Adipose tissue (tissue), 3 donors: ENCODE results near the gene NAP1L1. TPM values are rescaled to one million over a fixed set of nuclear protein-coding genes. Genes with fewer than 3 reads are reported as not detected.

Source experiments
- H3K27ac ChIP-seq: one replicate; pipeline ENCODE4 v1.5.1; 2013; ENCODE audit warnings: low read depth, low read length
- whole genome bisulfite sequencing, 3 donors: extraction: QIAGEN DNeasy Blood & Tissue Kit; methylation state at CpG; one replicate each; pipeline ENCODE4 v1.1.7; 2013; 5-methylcytosine and 5-hydroxymethylcytosine counted together
- polyA plus RNA-seq, 3 donors: library from polyadenylated mRNA; stranded (reverse); fragments of 200-250 nt; gene quantifications; one replicate each; pipeline ENCODE4 v1.2.3, GENCODE V29; 2013
- donor health status: healthy with polysubstance abuse.
- donor health status: Bipolar disorder and iron deficiency.
- donor health status: healthy.

Gene NAP1L1
- polyA plus RNA-seq, 3 donors: 77.4 to 634 (median 336) TPM

GRCh38 chr12:76028571-76029277, 55.8 kb downstream of the NAP1L1 start:
- 36 to 61% (median 53%) methylated on average over 3 of the region's 3 CpGs for WGBS, 3 donors
- no peak overlapping the region for H3K27ac ChIP-seq

- H3K27ac ChIP-seq: no peak overlapping the region
- 49 to 81% (median 62%) methylated on average over 1 of the region's 1 CpG for WGBS, 3 donors
These were observed 57.8 kb downstream of the NAP1L1 start for GRCh38 chr12:76026643-76027063.

GRCh38 chr12:76025601-76026575, 58.6 kb downstream of the NAP1L1 start:
- WGBS, 3 donors: 62 to 82% (median 82%) methylated on average over 7 of the region's 7 CpGs
- no peak overlapping the region for H3K27ac ChIP-seq

- 67 to 69% (median 68%) methylated on average over 3 of the region's 3 CpGs for WGBS, 3 donors
- H3K27ac ChIP-seq: no peak overlapping the region
These were observed 59.4 kb downstream of the NAP1L1 start for GRCh38 chr12:76024942-76025600.

DNA sequence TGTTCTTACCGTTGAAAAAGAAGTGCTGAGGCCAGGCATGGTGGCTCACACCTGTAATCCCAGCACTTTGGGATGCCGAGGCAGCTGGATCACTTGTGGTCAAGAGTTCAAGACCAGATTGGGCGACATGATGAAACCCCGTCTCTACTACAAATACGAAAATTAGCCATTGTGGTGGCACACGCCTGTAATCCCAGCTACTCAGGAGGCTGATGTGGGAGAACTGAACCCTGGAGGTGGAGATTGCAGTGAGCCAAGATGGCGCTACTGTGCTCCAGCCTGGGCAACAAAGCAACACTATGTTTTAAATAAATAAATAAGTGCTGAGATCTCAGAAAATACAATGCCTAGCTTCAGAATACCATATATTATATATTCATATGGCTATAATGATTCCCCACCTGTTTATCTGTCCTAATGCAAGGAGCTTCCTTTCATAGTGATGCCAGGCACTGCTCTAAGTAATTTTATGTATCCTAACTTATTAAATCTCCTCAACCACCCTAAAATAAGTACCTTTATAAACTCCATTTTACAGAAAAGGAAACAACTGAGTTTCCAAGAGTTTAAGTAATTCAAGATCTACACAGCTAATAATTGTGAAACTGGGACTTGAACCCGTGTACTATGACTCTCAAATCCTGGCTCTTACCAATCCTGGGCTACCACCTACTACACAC, 60.2 kb downstream of the NAP1L1 start:
- H3K27ac ChIP-seq: no peak overlapping the region
- 88 to 94% (median 89%) methylated on average over 8 of the region's 8 CpGs for WGBS, 3 donors

- 89 to 94% (median 93%) methylated on average over 2 of the region's 2 CpGs for WGBS, 3 donors
These were observed 61.3 kb downstream of the NAP1L1 start for GRCh38 chr12:76023069-76023690.

DNA sequence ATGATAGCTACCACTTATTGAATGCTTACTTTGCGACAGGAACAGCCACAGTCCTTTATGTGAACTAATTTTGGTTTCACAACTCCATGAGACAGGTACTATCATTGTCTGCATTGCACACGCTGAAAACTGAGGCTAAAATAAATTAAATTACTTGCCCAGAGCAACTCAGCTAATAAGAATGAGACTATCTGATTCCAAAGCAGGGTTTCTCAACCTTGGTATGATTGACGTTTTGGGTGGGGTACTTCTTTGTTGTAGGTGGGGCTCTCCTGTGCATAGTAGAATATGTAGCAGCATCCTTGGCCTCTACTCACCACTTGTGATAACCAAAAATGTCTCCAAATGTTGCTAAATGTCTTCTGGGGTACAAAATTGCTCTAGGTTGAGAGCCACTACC, 62.0 kb downstream of the NAP1L1 start:
- no peak overlapping the region for H3K27ac ChIP-seq
- WGBS, 3 donors: 93 to 96% (median 96%) methylated on average over 3 of the region's 3 CpGs

More at GRCh38 chr12:76023069-76023690, 61.3 kb downstream of the NAP1L1 start:
- H3K27ac ChIP-seq: no peak overlapping the region

GRCh38 chr12:76020731-76021672, 63.5 kb downstream of the NAP1L1 start:
- no peak overlapping the region for H3K27ac ChIP-seq
- 45 to 68% (median 52%) methylated on average over 15 of the region's 15 CpGs for WGBS, 3 donors

DNA sequence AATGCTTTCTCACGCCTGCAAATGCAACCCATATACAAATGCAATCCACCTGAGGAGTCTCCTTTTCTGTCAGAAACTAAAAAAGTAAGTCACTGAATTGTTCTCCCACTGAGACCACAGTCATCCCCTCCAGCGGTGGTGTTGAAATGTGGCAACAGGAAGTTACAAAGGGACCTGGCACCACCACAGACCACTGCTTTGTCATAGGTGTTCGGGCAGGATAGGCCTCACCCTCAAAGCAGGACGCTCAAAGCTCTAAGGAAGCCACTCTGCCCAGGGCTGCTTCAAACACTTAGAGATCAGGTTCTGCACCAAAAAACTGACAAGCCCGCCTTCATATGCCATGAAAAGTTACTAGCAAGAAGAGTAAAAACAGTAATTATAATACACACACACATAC, 64.2 kb downstream of the NAP1L1 start:
- H3K27ac ChIP-seq: no peak overlapping the region
- WGBS, 3 donors: 51 to 81% (median 54%) methylated on average over 5 of the region's 5 CpGs

- 59 to 91% (median 84%) methylated on average over 1 of the region's 1 CpG for WGBS, 3 donors
- no peak overlapping the region for H3K27ac ChIP-seq
These were observed 65.8 kb downstream of the NAP1L1 start for GRCh38 chr12:76018672-76019071.

GRCh38 chr12:76018111-76018510, 66.4 kb downstream of the NAP1L1 start:
- H3K27ac ChIP-seq: no peak overlapping the region
- 57 to 75% (median 62%) methylated on average over 6 of the region's 6 CpGs for WGBS, 3 donors

- H3K27ac ChIP-seq: no peak overlapping the region
- WGBS, 3 donors: 73 to 87% (median 86%) methylated on average over 8 of the region's 8 CpGs
These were observed 70.5 kb downstream of the NAP1L1 start for GRCh38 chr12:76014007-76014406.

GRCh38 chr12:76013603-76014002, 70.9 kb downstream of the NAP1L1 start:
- H3K27ac ChIP-seq: no peak overlapping the region
- WGBS, 3 donors: 98 to 99% (median 98%) methylated on average over 4 of the region's 4 CpGs

DNA sequence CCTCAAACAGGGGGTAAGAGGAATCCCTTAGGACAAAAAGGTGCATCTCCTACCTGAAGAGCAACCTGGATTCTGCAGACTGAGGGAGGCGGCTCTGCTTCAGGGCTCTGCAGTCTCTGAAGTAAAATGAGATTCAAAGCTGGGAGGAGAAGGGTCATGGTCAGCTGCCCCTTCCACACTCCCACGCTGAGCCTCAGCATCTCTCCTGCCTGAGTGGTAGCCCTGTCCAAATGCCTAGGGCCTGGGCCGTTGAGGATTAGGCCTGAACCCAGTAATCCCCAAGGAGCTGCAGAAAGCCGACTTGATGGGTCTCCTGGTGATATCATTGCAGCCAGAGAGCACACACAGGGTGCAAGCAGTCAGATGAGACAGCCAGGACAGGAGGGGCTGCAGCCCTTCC, 71.8 kb downstream of the NAP1L1 start:
- no peak overlapping the region for H3K27ac ChIP-seq
- 84 to 92% (median 87%) methylated on average over 4 of the region's 4 CpGs for WGBS, 3 donors

DNA sequence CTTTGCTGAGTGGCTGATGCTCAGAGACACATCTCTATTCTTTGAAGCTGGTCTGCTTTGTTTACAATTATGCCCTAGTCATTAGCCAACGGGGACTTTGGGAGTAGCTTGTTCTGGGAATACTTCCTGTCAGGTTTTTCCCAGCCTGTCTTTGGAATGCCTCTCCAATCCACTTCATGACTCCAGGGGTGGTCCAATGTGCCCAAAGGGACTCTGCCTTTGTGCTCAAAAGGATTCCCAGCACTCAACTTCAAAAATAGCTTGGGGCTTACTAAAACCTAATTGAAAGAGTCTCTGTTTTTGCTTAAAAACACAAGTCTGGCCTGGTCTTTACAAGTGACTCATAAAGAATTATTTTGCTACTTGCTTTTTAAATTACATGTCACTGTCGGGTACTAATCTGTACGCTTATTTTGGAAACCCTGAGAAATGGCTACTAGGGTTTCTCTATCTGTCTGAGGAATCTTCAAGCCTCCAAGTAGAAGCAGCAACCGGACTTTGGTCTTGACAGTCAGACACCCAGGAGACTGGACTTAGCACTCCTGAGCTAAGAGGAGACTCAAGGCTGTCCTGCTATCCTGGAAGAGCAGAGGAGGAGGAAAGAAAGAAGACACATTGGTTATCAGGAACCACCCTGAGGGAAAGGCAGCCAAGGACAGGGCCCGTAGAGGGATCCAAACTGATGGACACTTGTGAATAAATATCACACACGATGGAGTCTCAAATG, 73.6 kb downstream of the NAP1L1 start:
- 75 to 89% (median 79%) methylated on average over 6 of the region's 6 CpGs for WGBS, 3 donors

DNA sequence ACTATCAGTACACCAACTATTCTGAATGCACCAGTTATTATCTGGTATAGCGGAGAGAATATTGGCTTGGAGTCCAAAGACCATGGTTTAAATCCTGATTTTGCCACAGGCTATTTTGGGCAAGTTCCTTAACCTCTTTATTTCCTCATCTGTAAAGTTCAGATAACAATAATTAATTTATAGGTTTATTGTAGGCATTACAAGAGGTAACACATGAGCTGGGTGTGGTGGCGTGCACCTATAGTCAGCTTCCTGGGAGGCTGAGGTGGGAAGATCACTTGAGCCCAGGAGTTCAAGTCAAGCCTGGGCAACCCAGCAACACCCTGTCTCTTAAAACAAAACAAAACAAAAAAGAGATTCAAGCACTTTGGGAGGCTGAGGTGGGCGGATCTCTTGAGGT, 76.1 kb downstream of the NAP1L1 start:
- WGBS, 3 donors: 90 to 99% (median 96%) methylated on average over 3 of the region's 3 CpGs
- no peak overlapping the region for H3K27ac ChIP-seq

More for the DNA sequence above, 73.6 kb downstream of the NAP1L1 start:
- H3K27ac ChIP-seq: no peak overlapping the region
